ENCODE data around the gene KRTAP17-1.
"Not testable (repeated sequence)": the region's sequence is repeated elsewhere in the genome, so short reads cannot be mapped to it uniquely, and the experiment has no call there.

GRCh38 chr17:41271323-41271722 is 44.2 kb downstream of the KRTAP17-1 start:
- TF ChIP-seq EZH2 (IDR thresholded peaks at IDR 0.05; ENCODE audit: borderline replicate concordance, insufficient read depth, low read length, poor library complexity, severe bottlenecking); CTCF (IDR thresholded peaks at IDR 0.05; ENCODE audit: poor library complexity, severe bottlenecking); TAF1 (IDR thresholded peaks at IDR 0.05; ENCODE audit: low read depth); EP300 (conservative IDR thresholded peaks at IDR 0.05; ENCODE audit: poor library complexity, severe bottlenecking); RAD21 (conservative IDR thresholded peaks at IDR 0.05): not testable (repeated sequence)
